GM23338 (cell line): ENCODE data around the gene DCAF17. TPM values are rescaled to one million over a fixed set of nuclear protein-coding genes. Genes with fewer than 3 reads are reported as not detected.

Experiments
- ATAC-seq: fragments of 200-7000 bp; cut with Tn5 transposase; 3 replicates; pipeline ENCODE4 v1.9.1; 2020
- DNase-seq: peaks from one replicate; pipeline ENCODE4 v3.0.0-alpha.2; 2015; ENCODE audit warnings: low spot score
- H2AFZ ChIP-seq: fragments of 200-600 bp; sonication (generic); 2 replicates; pipeline ENCODE4 v1.8.0; 2016; ENCODE audit warnings: antibody characterized with exemption, mild to moderate bottlenecking, moderate library complexity
- H3F3A ChIP-seq: fragments of 200-600 bp; sonication (generic); replicated peaks from 2 replicates; pipeline ENCODE4 v1.8.0; 2017; ENCODE audit warnings: antibody characterized with exemption, mixed run types, low read depth
- H3K27ac ChIP-seq: fragments of 200-600 bp; sonication (generic); 2 replicates; pipeline ENCODE4 v1.6.1; 2016; ENCODE audit warnings: low read depth
- H3K27me3 ChIP-seq: fragments of 200-600 bp; sonication (generic); 2 replicates; pipeline ENCODE4 v1.8.0; 2016; ENCODE audit warnings: mild to moderate bottlenecking, mixed run types, moderate library complexity; ENCODE audit not compliant: insufficient read depth
- H3K36me3 ChIP-seq: fragments of 200-600 bp; sonication (generic); 2 replicates; pipeline ENCODE4 v1.8.0; 2016; ENCODE audit warnings: mild to moderate bottlenecking; ENCODE audit not compliant: insufficient read depth
- H3K4me1 ChIP-seq: fragments of 200-600 bp; sonication (generic); 2 replicates; pipeline ENCODE4 v1.8.0; 2016; ENCODE audit warnings: mild to moderate bottlenecking, moderate library complexity; ENCODE audit not compliant: insufficient read depth
- H3K4me2 ChIP-seq: fragments of 200-600 bp; sonication (generic); 2 replicates; pipeline ENCODE4 v1.7.1; 2017; ENCODE audit warnings: mixed run types
- H3K4me3 ChIP-seq: fragments of 200-600 bp; sonication (generic); 2 replicates; pipeline ENCODE4 v1.6.1; 2016; ENCODE audit warnings: mixed run types
- H3K79me2 ChIP-seq: fragments of 200-600 bp; sonication (generic); replicated peaks from 2 replicates; pipeline ENCODE4 v1.8.0; 2017; ENCODE audit warnings: mild to moderate bottlenecking; ENCODE audit not compliant: insufficient read depth
- H3K9me2 ChIP-seq: fragments of 200-600 bp; sonication (generic); 2 replicates; pipeline ENCODE4 v1.8.0; 2017; ENCODE audit not compliant: insufficient read depth
- H4K20me1 ChIP-seq: fragments of 200-600 bp; sonication (generic); replicated peaks from 2 replicates; pipeline ENCODE4 v1.8.0; 2017; ENCODE audit warnings: mild to moderate bottlenecking; ENCODE audit not compliant: insufficient read depth
- H3K27ac Mint-ChIP-seq: 2 replicates; pipeline ENCODE4 v1.8.0; 2020; ENCODE audit warnings: inconsistent platforms, mild to moderate bottlenecking, moderate library complexity, mixed read lengths
- H3K27me3 Mint-ChIP-seq: 3 replicates; pipeline ENCODE4 v1.8.0; 2022; ENCODE audit warnings: low read depth, mild to moderate bottlenecking, moderate library complexity, mixed read lengths, inconsistent platforms; ENCODE audit not compliant: insufficient read depth, poor library complexity
- H3K36me3 Mint-ChIP-seq: 3 replicates; pipeline ENCODE4 v1.8.0; 2021; ENCODE audit warnings: low read depth, mild to moderate bottlenecking, inconsistent platforms, moderate library complexity, mixed read lengths
- H3K4me1 Mint-ChIP-seq: 3 replicates; pipeline ENCODE4 v1.8.0; 2020; ENCODE audit warnings: mild to moderate bottlenecking, inconsistent platforms, mixed read lengths
- H3K4me3 Mint-ChIP-seq: 3 replicates; pipeline ENCODE4 v1.8.0; 2021; ENCODE audit warnings: moderate library complexity, mild to moderate bottlenecking, inconsistent platforms, mixed read lengths
- H3K9me3 Mint-ChIP-seq: 3 replicates; pipeline ENCODE4 v1.8.0; 2020; ENCODE audit warnings: moderate library complexity, mild to moderate bottlenecking, inconsistent platforms, mixed read lengths
- CTCF ChIP-seq, 2 experiments: fragments of 200-600 bp in 1 of 2; sonication (generic) in 1 of 2; conservative IDR thresholded peaks; 2 replicates each; pipeline versions ENCODE4 v1.5.1 to v1.6.1; 2016 to 2017; ENCODE audit warnings: antibody characterized with exemption in 2 of 2, low read depth in 2 of 2, mild to moderate bottlenecking in 2 of 2, moderate library complexity in 1 of 2
- EZH2phosphoT487 ChIP-seq: fragments of 200-600 bp; sonication (generic); IDR thresholded peaks from one replicate; pipeline ENCODE4 v1.8.1; 2018; ENCODE audit warnings: antibody characterized with exemption; ENCODE audit not compliant: unreplicated experiment
- JUNB ChIP-seq: IDR thresholded peaks from one replicate; pipeline ENCODE4 v1.6.1; 2016; ENCODE audit warnings: antibody characterized with exemption; ENCODE audit not compliant: unreplicated experiment
- POLR2AphosphoS5 ChIP-seq: IDR thresholded peaks from 2 replicates; pipeline ENCODE4 v1.6.1; 2016; ENCODE audit warnings: antibody characterized with exemption, low read depth
- REST ChIP-seq: IDR thresholded peaks from one replicate; pipeline ENCODE4 v1.6.1; 2018; ENCODE audit warnings: antibody characterized with exemption; ENCODE audit not compliant: unreplicated experiment
- STAT1 ChIP-seq: IDR thresholded peaks from one replicate; pipeline ENCODE4 v1.6.1; 2016; ENCODE audit warnings: antibody characterized with exemption; ENCODE audit not compliant: unreplicated experiment
- ZNF114 ChIP-seq: fragments of 250-450 bp; sonication (Bioruptor Pico); IDR thresholded peaks from 2 replicates; pipeline ENCODE4 v1.5.0; 2020; ENCODE audit warnings: mild to moderate bottlenecking, moderate library complexity
- ZNF462 ChIP-seq: fragments of 250-450 bp; sonication (Bioruptor Pico); IDR thresholded peaks from 2 replicates; pipeline ENCODE4 v1.5.0; 2020; ENCODE audit warnings: mild to moderate bottlenecking, moderate library complexity
- polyA plus RNA-seq: library from polyadenylated mRNA; unstranded; fragments of >200 nt; fragmentation: Nextera tagmentation; extraction: Ambion mirVana; gene quantifications from 2 replicates; pipeline ENCODE4 v1.2.1, GENCODE V29; 2016
- total RNA-seq: library from RNA; depleted of rRNA; stranded (reverse); fragments of >200 nt; shearing (Covaris generic); gene quantifications from 2 replicates; pipeline ENCODE4 v1.2.3, GENCODE V29; 2014

The DCAF17 gene
- total and polyA plus RNA-seq, 2 experiments from 2014 or later: 11.0 to 37.3 TPM

GRCh38 chr2:171452773-171453172 lies 18.7 kb downstream of the DCAF17 start:
- Mint-ChIP-seq H3K27ac (no peak overlapping the region), H3K36me3 (peaks cover 70% of the 10 kb centered on the region), H3K4me3 (no peak overlapping the region), H3K27me3 (no peaks in the 10 kb centered on the region), H3K9me3 (no peaks in the 10 kb centered on the region), H3K4me1 (no peaks in the 10 kb centered on the region)
- DNase-seq (no peak), ATAC-seq (no peak)
- H3K4me1 ChIP-seq: no peaks in the 10 kb centered on the region
- H3K4me3 ChIP-seq: no peak overlapping the region
- no peaks in the 10 kb centered on the region for H3K9me2 ChIP-seq
- H3K79me2 ChIP-seq: peaks cover 20% of the 10 kb centered on the region
- H3K36me3 ChIP-seq: peaks cover 10% of the 10 kb centered on the region
- no peaks in the 10 kb centered on the region for H3K27me3 ChIP-seq
- no peak overlapping the region for H3K4me2 ChIP-seq
- no peak overlapping the region for H3K27ac ChIP-seq
- no peaks in the 10 kb centered on the region; the same call in 1 of the 2 replicates for H3F3A ChIP-seq
- H4K20me1 ChIP-seq: no peaks in the 10 kb centered on the region
- TF ChIP-seq JUNB: no peak
- TF ChIP-seq REST: no peak
- TF ChIP-seq POLR2AphosphoS5: no peak
- no peak for TF ChIP-seq STAT1
- TF ChIP-seq ZNF462 (CRISPR knock-in tag): no peak
- TF ChIP-seq ZNF114 (CRISPR knock-in tag): no peak
- no peak for TF ChIP-seq CTCF (conservative IDR thresholded peaks at IDR 0.05; ENCODE audit: low read depth in 2 of 2)
- no peak for TF ChIP-seq EZH2phosphoT487
- no peak overlapping the region for H2AFZ ChIP-seq
